Measurements from ENCODE around the gene RFNG. TPM values are rescaled to one million over a fixed set of nuclear protein-coding genes. Genes with fewer than 3 reads are reported as not detected.

The RFNG gene
- total RNA-seq, 2 donors from 2014 or later = 37.9 to 43.1 TPM

DNA sequence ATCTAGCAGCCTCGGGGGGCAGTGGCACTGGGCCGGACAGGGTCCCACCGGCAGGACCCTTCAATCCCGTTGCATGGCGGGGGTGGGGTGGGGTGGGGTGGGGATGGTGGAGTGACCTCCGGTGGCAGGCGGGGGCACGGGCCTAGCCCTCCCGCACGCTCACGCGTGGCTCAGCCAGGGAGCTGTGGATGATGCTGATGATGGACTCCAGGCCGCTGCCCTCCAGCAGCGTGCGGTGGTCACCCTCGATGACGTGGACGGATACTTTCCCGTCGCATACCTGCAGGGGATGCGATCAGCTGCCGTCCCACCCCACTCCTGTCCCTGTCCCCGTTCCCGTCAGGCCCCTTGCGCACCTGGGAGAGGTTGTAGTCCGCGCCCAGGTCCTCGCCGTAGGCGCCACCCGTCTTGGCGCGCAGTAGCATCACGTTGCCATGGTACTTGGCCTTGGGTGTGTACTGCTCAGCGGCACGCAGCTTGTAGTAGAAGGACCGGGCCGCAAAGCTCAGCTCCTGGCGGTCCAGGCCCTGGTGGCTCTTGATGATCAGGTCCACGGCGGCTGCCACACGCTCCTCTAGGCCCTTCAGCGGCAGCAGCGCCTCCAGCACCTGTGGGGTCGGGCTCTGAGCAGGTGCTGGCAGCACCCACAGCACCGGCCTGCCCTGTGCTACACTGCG lies 27.5 kb upstream of the RFNG start:
- WGBS, 2 donors = 91 to 96% methylated on average over 39 to 42 of the region's 47 CpGs
- no peak overlapping the region for H3K27ac ChIP-seq
- no peaks in the 10 kb centered on the region for H3K9me3 ChIP-seq
- H3K4me1 ChIP-seq = no peaks in the 10 kb centered on the region
- no peaks in the 10 kb centered on the region for H3K27me3 ChIP-seq
- intact Hi-C loops (cut with DNase I) = no loop called here
- no peak overlapping the region for H3K4me3 ChIP-seq
- peaks cover 11 to 22% of the 10 kb centered on the region in 2 donors for H3K36me3 ChIP-seq (replicated peaks in 1 of 2; ENCODE audit: insufficient read depth in 1 of 2, low read depth in 2 of 2)
- ATAC-seq = no peak
- TF ChIP-seq, protein P1, sequence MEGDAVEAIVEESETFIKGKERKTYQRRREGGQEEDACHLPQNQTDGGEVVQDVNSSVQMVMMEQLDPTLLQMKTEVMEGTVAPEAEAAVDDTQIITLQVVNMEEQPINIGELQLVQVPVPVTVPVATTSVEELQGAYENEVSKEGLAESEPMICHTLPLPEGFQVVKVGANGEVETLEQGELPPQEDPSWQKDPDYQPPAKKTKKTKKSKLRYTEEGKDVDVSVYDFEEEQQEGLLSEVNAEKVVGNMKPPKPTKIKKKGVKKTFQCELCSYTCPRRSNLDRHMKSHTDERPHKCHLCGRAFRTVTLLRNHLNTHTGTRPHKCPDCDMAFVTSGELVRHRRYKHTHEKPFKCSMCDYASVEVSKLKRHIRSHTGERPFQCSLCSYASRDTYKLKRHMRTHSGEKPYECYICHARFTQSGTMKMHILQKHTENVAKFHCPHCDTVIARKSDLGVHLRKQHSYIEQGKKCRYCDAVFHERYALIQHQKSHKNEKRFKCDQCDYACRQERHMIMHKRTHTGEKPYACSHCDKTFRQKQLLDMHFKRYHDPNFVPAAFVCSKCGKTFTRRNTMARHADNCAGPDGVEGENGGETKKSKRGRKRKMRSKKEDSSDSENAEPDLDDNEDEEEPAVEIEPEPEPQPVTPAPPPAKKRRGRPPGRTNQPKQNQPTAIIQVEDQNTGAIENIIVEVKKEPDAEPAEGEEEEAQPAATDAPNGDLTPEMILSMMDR (IDR thresholded peaks at IDR 0.05) = no peak
- TF ChIP-seq POLR2A (IDR thresholded peaks at IDR 0.05) = no peak
- DNase-seq = no peak

DNA sequence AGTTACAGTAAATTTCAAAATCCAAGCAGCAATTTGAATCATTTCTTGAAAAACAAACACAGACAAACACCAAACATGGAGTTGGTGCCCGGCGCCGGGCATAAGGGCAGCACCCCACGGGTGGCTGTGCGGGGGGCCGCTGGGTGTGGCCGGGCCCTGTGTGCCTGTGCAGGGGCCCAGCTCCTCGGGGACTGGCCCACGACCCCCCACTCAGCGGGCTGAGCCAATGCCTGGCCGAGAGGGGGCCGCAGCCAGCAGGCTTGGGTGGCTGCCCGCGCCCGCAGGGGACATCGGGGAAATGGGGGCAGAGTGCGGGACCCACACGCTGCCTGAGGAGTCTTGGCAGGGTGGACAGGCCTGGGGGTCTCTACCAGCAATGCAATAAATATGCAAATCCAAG lies 26.8 kb upstream of the RFNG start:
- DNase-seq = no peak
- H3K27ac ChIP-seq = no peak overlapping the region
- intact Hi-C loops (cut with DNase I) = no loop called here
- no peak overlapping the region for H3K4me3 ChIP-seq
- H3K4me1 ChIP-seq = no peaks in the 10 kb centered on the region
- WGBS, 2 donors = 92 to 94% methylated on average over 8 to 14 of the region's 18 CpGs
- no peak for ATAC-seq
- TF ChIP-seq, protein P1 (IDR thresholded peaks at IDR 0.05) = no peak
- TF ChIP-seq POLR2A (IDR thresholded peaks at IDR 0.05) = no peak
- no peaks in the 10 kb centered on the region for H3K9me3 ChIP-seq
- peaks cover 4 to 15% of the 10 kb centered on the region in 2 donors for H3K36me3 ChIP-seq (replicated peaks in 1 of 2; ENCODE audit: insufficient read depth in 1 of 2, low read depth in 2 of 2)
- H3K27me3 ChIP-seq = no peaks in the 10 kb centered on the region

DNA sequence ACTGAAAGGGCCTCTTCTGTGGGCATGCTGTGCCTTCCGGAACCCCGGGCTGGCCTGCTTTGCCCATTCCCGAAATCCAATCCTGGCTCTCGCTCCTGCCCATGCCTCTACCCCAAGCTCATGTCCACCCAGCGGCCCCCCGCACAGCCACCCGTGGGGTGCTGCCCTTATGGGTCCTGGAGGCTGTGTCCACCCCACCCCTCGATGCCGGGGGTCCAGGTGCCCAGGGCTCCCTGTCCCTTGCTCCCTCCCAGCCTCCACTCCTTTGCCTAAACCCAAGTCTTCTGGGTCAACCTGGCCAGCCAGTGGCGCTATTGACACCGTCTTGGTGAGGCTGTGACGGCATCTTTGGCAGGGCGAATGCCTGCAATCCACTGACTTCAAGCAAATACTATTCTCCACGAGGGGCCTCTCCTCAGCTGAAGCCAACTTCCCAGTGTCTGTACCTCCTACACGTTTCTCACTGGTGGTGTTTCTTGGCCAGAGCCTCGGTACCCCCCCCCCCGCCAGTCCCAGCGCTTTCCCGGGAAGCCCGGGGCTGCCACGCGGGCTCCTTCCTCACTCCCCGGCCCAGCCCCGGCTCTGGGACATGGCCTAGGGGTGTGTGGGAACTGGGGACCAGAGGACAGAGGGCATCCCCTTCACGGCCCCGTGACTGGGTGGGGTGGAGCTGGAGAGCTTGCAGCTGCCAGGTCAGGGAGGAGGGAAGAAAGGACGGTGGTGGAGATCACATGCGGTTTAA lies 26.2 kb upstream of the RFNG start:
- H3K4me1 ChIP-seq = no peaks in the 10 kb centered on the region
- no peak for ATAC-seq
- no peak overlapping the region for H3K27ac ChIP-seq
- WGBS, 2 donors = 73 to 75% methylated on average over 23 to 28 of the region's 28 CpGs
- H3K4me3 ChIP-seq = no peak overlapping the region
- no peaks in the 10 kb centered on the region for H3K27me3 ChIP-seq
- no peaks in the 10 kb centered on the region for H3K9me3 ChIP-seq
- no peak for TF ChIP-seq POLR2A (IDR thresholded peaks at IDR 0.05)
- TF ChIP-seq, protein P1 (IDR thresholded peaks at IDR 0.05) = no peak
- intact Hi-C loops (cut with DNase I) = no loop called here
- peaks cover 0 to 9% of the 10 kb centered on the region in 2 donors for H3K36me3 ChIP-seq (replicated peaks in 1 of 2; ENCODE audit: insufficient read depth in 1 of 2, low read depth in 2 of 2)
- DNase-seq = no peak

DNA sequence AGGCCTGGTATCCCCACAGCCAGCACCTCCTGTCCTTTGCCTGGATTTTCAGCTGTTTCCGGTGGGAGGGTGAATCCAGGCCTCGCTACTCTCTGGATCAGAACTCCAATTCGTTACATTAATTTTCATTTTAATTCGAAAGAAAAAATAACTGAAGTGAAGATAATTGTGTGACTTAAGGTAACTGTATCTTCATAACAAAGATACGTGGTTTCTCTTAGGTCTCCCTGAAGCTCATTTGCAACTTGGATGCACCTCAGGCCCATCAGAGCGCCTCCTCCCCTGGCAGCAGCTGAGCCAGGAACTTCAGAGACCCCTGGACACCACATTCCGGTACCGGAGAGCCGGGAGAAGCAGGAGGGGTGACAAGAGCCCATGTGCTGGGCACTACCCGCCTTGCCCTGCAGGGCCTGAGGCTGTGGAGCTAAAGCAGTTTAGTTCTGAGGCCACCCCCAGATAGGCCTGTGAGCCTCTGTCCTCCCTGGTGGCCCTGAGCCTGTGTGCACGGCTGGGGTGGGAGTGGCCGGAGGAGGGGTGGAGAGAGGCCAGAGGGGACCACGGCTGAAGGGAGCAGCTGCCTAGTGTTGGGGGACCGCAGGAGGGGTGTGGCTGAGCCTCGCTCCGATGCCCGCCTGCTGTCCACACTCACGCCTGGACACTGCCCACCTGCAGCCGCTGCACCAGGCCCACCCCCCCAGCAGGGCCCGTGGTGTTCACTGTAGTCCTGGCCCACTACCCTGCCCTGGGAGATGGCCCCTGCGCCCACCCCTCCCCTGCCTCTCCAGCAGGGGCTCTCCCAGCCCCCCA lies 25.4 kb upstream of the RFNG start:
- H3K4me3 ChIP-seq = no peak overlapping the region
- 79% methylated on average over 15 to 21 of the region's 21 CpGs for WGBS, 2 donors
- H3K4me1 ChIP-seq = no peaks in the 10 kb centered on the region
- no peaks in the 10 kb centered on the region for H3K9me3 ChIP-seq
- no peak overlapping the region for H3K27ac ChIP-seq
- intact Hi-C loops (cut with DNase I) = no loop called here
- peaks cover 0 to 8% of the 10 kb centered on the region in 2 donors for H3K36me3 ChIP-seq (replicated peaks in 1 of 2; ENCODE audit: insufficient read depth in 1 of 2, low read depth in 2 of 2)
- ATAC-seq = no peak
- no peak for DNase-seq
- TF ChIP-seq POLR2A (IDR thresholded peaks at IDR 0.05) = no peak
- TF ChIP-seq, protein P1 (IDR thresholded peaks at IDR 0.05) = no peak
- H3K27me3 ChIP-seq = no peaks in the 10 kb centered on the region
